Kidney (tissue), 14 donors: ENCODE measurements around the gene ZNF107. TPM values are rescaled to one million over a fixed set of nuclear protein-coding genes. Genes with fewer than 3 reads are reported as not detected.
"Not testable (repeated sequence)": the region's sequence is repeated elsewhere in the genome, so short reads cannot be mapped to it uniquely, and the experiment has no call there.

Experiments
- DNase-seq, 5 donors: peaks; one replicate each; pipeline ENCODE4 v3.0.0-alpha.2; 2013 to 2020
- FAIRE-seq: peaks from 2 replicates; lab custom pipeline; 2012; peaks lifted over from hg19 to GRCh38; lab: Jason Lieb, UNC
- H3K27ac ChIP-seq, 2 donors: one replicate each; pipeline ENCODE4 v1.7.0; 2013; ENCODE audit warnings: low read depth in 2 of 2, low read length in 2 of 2, inconsistent platforms in 1 of 2
- H3K27me3 ChIP-seq: one replicate; pipeline ENCODE4 v1.7.1; 2013; ENCODE audit warnings: low read length, inconsistent platforms; ENCODE audit not compliant: control insufficient read depth, insufficient read depth
- H3K36me3 ChIP-seq, 3 donors: one replicate each; pipeline versions ENCODE4 v1.7.0 to v1.7.1; 2013; ENCODE audit warnings: low read length in 3 of 3, control low read depth in 1 of 3, inconsistent platforms in 1 of 3; ENCODE audit not compliant: insufficient read depth in 3 of 3, control insufficient read depth in 2 of 3
- H3K4me1 ChIP-seq, 3 donors: one replicate each; pipeline versions ENCODE4 v1.7.0 to v1.7.1; 2013; ENCODE audit warnings: low read length in 3 of 3, inconsistent platforms in 1 of 3, low read depth in 1 of 3; ENCODE audit not compliant: control insufficient read depth in 2 of 3, insufficient read depth in 2 of 3
- H3K4me3 ChIP-seq, 3 donors: one replicate each; pipeline versions ENCODE4 v1.7.0 to v1.8.1; 2013; ENCODE audit warnings: low read length in 3 of 3, control low read depth in 1 of 3, inconsistent platforms in 1 of 3
- H3K9ac ChIP-seq, 3 donors: one replicate each; pipeline versions ENCODE4 v1.7.0 to v1.7.1; 2013; ENCODE audit warnings: low read length in 3 of 3, control low read depth in 1 of 3, inconsistent platforms in 1 of 3
- H3K9me3 ChIP-seq, 3 donors: one replicate each; pipeline versions ENCODE4 v1.7.0 to v1.7.1; 2013; ENCODE audit warnings: low read length in 3 of 3, control low read depth in 1 of 3, inconsistent platforms in 1 of 3; ENCODE audit not compliant: control insufficient read depth in 2 of 3, insufficient read depth in 1 of 3
- CTCF ChIP-seq: IDR thresholded peaks from 3 replicates; pipeline ENCODE4 v1.5.1; 2012; ENCODE audit warnings: mild to moderate bottlenecking, moderate library complexity, borderline replicate concordance; ENCODE audit not compliant: insufficient read depth; ENCODE audit errors: extremely low read depth
- intact Hi-C: fragments of 100-400 bp; cut with DNase I; formaldehyde crosslinking; loops from one replicate; pipeline ENCODE4 v1.11.1; 2022
- polyA plus RNA-seq: library from polyadenylated mRNA; stranded (reverse); fragments of 350-450 nt; fragmentation: Illumina TruSeq; extraction: RNeasy Lipid Tissue Mini Kit (QIAGEN cat#74804); gene quantifications from one replicate; pipeline ENCODE4 v1.2.3, GENCODE V29; 2014; ENCODE audit warnings: low read depth, low replicate concordance; ENCODE audit not compliant: insufficient read depth
- total RNA-seq: library from RNA; stranded (reverse); fragmentation: NEBNext Ultra II Directional; extraction: Animal tissue kit (Norgen Biotek cat#: 25700); gene quantifications from one replicate; pipeline ENCODE4 v1.2.1, GENCODE V29; 2021
- donor health status: control.
- donor health status: control.
- donor health status: control.
- donor health status: control.
- donor health status: control.
- donor health status: DM: yes; HTN: yes; CAD: no.
- donor health status: Normal renal cell carcinoma (clear cell type).

ZNF107 gene
- total and polyA plus RNA-seq, 2 donors from 2014 or later = 0.80 to 8.0 TPM

GRCh38 chr7:64656489-64656888 is 9.4 kb upstream of the ZNF107 start:
- H3K9ac ChIP-seq = no peak overlapping the region
- DNase-seq (no peak), FAIRE-seq (no peak)
- no peaks in the 10 kb centered on the region for H3K27me3 ChIP-seq
- intact Hi-C loops = no loop called here
- H3K4me1 ChIP-seq = no peaks in the 10 kb centered on the region
- H3K36me3 ChIP-seq = no peaks in the 10 kb centered on the region
- TF ChIP-seq CTCF = no peak
- no peak overlapping the region for H3K4me3 ChIP-seq
- no peaks in the 10 kb centered on the region for H3K9me3 ChIP-seq
- H3K27ac ChIP-seq = no peak overlapping the region

- H3K9ac ChIP-seq, H3K27ac ChIP-seq, intact Hi-C loops, FAIRE-seq, H3K4me1 ChIP-seq, H3K4me3 ChIP-seq, H3K27me3 ChIP-seq, H3K9me3 ChIP-seq, H3K36me3 ChIP-seq, DNase-seq: not testable (repeated sequence)
These were observed 3.8 kb upstream of the ZNF107 start for GRCh38 chr7:64662091-64662490.

GRCh38 chr7:64666663-64667050 is 724 bp downstream of the ZNF107 start:
- TF ChIP-seq CTCF = no peak
- Histone ChIP-seq H3K27ac (no peak overlapping the region), H3K9ac (peak overlapping the region; percentile 43 to 88 (median 66)), H3K27me3 (no peaks in the 10 kb centered on the region), H3K4me1 (no peaks in the 10 kb centered on the region), H3K9me3 (no peaks in the 10 kb centered on the region), H3K4me3 (peak overlapping the region; percentile 86 to 91 (median 87)), H3K36me3 (no peaks in the 10 kb centered on the region)
- DNase-seq (no peak), FAIRE-seq (no peak)
- intact Hi-C loops = no loop called here

GRCh38 chr7:64667311-64667710 is 1.4 kb downstream of the ZNF107 start:
- no peaks in the 10 kb centered on the region for H3K9me3 ChIP-seq
- peak in 1 of 5 donors; percentile 1 for DNase-seq
- no peak for TF ChIP-seq CTCF
- intact Hi-C loops = no loop called here
- no peak overlapping the region for H3K9ac ChIP-seq
- H3K4me1 ChIP-seq = no peaks in the 10 kb centered on the region
- no peaks in the 10 kb centered on the region for H3K27me3 ChIP-seq
- no peak overlapping the region for H3K4me3 ChIP-seq
- no peak overlapping the region for H3K27ac ChIP-seq
- no peaks in the 10 kb centered on the region for H3K36me3 ChIP-seq
- no peak for FAIRE-seq
